Stimulated activated naive B cell treated with anti-CD40 and anti-IgM and Interleukin-4, amounts not matched to agents 10 μg/mL and 1 μg/mL and 100 μg/mL, for 72 hours (primary cell): ENCODE data around the gene KCTD13.
"Not testable (repeated sequence)": the region's sequence is repeated elsewhere in the genome, so short reads cannot be mapped to it uniquely, and the experiment has no call there.

Source experiments
- ATAC-seq, 2 donors: fragments of 150-1000 bp; cut with Tn5 transposase; replicated peaks; 2 replicates each; pipeline ENCODE4 v1.10.0; 2021; ENCODE audit warnings: moderate library complexity in 1 of 2
- DNase-seq: peaks from one replicate; pipeline ENCODE4 v3.0.0; 2021
- H3K27ac Mint-ChIP-seq: one replicate; pipeline ENCODE4 v1.8.0; 2022; ENCODE audit warnings: mild to moderate bottlenecking, mixed read lengths
- H3K27me3 Mint-ChIP-seq, 2 donors: one replicate each; pipeline ENCODE4 v1.8.0; 2022; ENCODE audit warnings: mixed read lengths in 2 of 2
- H3K36me3 Mint-ChIP-seq, 2 donors: one replicate each; pipeline ENCODE4 v1.8.0; 2022; ENCODE audit warnings: mixed read lengths in 2 of 2, mild to moderate bottlenecking in 1 of 2
- H3K4me1 Mint-ChIP-seq, 2 donors: one replicate each; pipeline ENCODE4 v1.8.0; 2022; ENCODE audit warnings: mixed read lengths in 2 of 2, mild to moderate bottlenecking in 1 of 2
- H3K4me3 Mint-ChIP-seq, 2 donors: one replicate each; pipeline ENCODE4 v1.8.0; 2022; ENCODE audit warnings: mild to moderate bottlenecking in 2 of 2, mixed read lengths in 2 of 2, moderate library complexity in 1 of 2
- H3K9me3 Mint-ChIP-seq, 2 donors: one replicate each; pipeline ENCODE4 v1.8.0; 2022; ENCODE audit warnings: mixed read lengths in 2 of 2, mild to moderate bottlenecking in 1 of 2

The KCTD13 gene

DNA sequence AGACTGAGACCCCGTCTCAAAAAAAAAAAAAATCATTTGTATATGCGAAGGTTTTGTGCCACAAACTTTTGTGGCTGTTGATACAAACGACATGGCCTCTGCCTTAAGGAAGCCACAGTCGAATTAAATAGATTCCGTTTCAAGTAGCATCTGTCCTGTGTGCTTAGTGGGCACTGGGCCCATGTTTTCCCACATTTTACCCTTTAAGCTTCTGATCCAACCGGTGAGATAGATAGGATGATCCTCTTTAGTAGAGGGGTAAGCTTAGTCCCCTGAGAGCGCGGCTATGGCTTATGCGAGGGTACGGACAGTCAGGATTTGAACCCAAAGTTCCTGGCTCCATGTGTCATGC lies 35.1 kb upstream of the KCTD13 start:
- H3K9me3 Mint-ChIP-seq = no peaks in the 10 kb centered on the region
- peak overlapping the region; percentile 84 to 91 for H3K4me3 Mint-ChIP-seq
- peaks cover 11 to 18% of the 10 kb centered on the region in 2 donors for H3K4me1 Mint-ChIP-seq
- ATAC-seq = no peak
- no peaks in the 10 kb centered on the region for H3K27me3 Mint-ChIP-seq
- peaks cover 1 to 5% of the 10 kb centered on the region in 2 donors for H3K36me3 Mint-ChIP-seq
- DNase-seq = no peak
- H3K27ac Mint-ChIP-seq = no peak overlapping the region

DNA sequence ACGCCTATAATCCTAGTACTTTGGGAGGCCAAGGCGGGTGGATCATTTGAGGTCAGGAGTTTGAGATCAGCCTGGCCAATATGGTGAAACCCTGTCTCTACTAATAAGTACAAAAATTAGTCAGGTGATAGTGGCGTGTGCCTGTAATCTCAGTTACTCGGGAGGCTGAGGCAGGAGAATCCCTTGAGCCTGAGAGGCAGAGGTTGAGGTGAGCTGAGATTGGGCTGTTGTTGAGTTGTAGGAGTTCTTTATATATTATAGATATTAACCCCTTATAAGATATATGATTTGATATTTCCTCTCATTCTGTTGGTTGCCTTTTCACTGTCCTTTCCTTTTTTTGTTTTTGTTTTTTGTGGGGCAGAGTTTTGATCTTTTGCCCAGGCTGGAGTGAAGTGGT lies 33.8 kb upstream of the KCTD13 start:
- not testable (repeated sequence) for H3K4me3 Mint-ChIP-seq, H3K27me3 Mint-ChIP-seq, H3K27ac Mint-ChIP-seq, DNase-seq, H3K36me3 Mint-ChIP-seq, H3K9me3 Mint-ChIP-seq, ATAC-seq
- peaks cover 10 to 18% of the 10 kb centered on the region in 2 donors for H3K4me1 Mint-ChIP-seq

- H3K27ac Mint-ChIP-seq = peak overlapping the region; percentile 31
- no peak overlapping the region for H3K4me3 Mint-ChIP-seq
- H3K4me1 Mint-ChIP-seq = peaks cover 10 to 18% of the 10 kb centered on the region in 2 donors
- no peaks in the 10 kb centered on the region for H3K27me3 Mint-ChIP-seq
- no peaks in the 10 kb centered on the region for H3K9me3 Mint-ChIP-seq
- ATAC-seq (no peak), DNase-seq (no peak)
- no peaks in the 10 kb centered on the region for H3K36me3 Mint-ChIP-seq
Observed at GRCh38 chr16:29959293-29959692, 33.3 kb upstream of the KCTD13 start.

DNA sequence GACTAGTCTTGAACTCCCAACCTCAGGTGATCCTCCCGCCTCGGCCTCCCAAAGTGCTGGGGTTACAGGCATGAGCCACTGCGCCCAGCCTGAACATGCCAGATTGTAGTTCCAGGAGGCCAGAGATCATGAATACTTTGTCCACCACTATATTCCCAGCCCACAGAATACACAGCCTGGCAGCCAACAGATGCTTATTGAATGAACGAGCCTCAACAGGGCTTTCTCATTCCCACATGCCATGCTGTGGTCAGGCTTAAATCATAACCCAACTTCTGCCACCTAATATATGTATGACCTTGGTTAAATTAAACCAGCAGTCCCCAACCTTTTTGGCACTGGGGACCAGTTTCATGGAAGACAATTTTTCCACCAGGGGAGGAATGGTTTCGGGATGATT lies 32.7 kb upstream of the KCTD13 start:
- Mint-ChIP-seq H3K36me3 (no peaks in the 10 kb centered on the region), H3K4me3 (no peak overlapping the region), H3K27ac (no peak overlapping the region), H3K27me3 (no peaks in the 10 kb centered on the region), H3K9me3 (no peaks in the 10 kb centered on the region), H3K4me1 (peaks cover 10 to 18% of the 10 kb centered on the region in 2 donors)
- DNase-seq (no peak), ATAC-seq (no peak)

DNA sequence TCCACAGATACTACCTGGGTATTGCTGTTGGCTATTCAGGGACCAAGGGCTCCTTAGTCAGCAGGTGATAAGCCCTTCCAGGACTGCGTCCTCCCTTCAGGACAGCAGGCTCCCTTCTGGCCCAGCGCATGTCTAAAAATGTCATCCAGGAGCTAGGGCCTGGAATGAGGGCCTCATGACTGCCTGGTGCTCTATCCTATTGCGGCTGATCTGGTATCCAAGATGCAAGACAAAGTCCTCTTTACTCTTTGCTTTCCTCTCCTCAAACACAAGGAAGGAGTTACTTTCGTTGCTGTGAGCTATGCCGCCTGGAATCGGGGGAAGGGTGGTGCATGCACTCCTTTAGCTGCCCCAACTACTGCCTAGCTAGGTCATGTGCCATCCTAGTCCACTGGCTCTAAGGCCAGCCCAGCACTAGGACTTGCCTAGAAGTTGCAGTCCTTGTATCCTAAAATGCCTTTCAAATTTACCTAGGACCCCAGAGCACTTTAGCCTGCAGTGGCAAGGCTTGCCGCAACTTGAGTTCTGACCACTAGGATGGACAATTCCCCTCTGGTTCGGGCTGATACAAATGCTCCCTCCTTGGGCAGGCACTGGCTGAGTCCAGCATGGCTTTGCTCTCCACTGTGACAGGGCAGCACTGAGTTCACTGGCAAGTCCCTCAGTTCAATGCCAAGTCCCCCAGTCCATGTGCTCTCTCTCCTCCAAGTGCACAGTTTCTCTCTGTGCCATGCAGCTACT lies 25.8 kb upstream of the KCTD13 start:
- H3K9me3 Mint-ChIP-seq = peaks cover 7% of the 10 kb centered on the region in 2 donors
- no peak overlapping the region for H3K27ac Mint-ChIP-seq
- no peaks in the 10 kb centered on the region for H3K36me3 Mint-ChIP-seq
- no peak overlapping the region for H3K4me3 Mint-ChIP-seq
- H3K27me3 Mint-ChIP-seq = peaks cover 0 to 10% of the 10 kb centered on the region in 2 donors
- H3K4me1 Mint-ChIP-seq = no peaks in the 10 kb centered on the region
- ATAC-seq = no peak
- DNase-seq = no peak

- DNase-seq = no peak
- H3K4me3 Mint-ChIP-seq = no peak overlapping the region
- no peaks in the 10 kb centered on the region for H3K4me1 Mint-ChIP-seq
- peaks cover 0 to 10% of the 10 kb centered on the region in 2 donors for H3K27me3 Mint-ChIP-seq
- ATAC-seq = no peak
- peaks cover 7% of the 10 kb centered on the region in 2 donors for H3K9me3 Mint-ChIP-seq
- H3K27ac Mint-ChIP-seq = no peak overlapping the region
- no peaks in the 10 kb centered on the region for H3K36me3 Mint-ChIP-seq
Observed at GRCh38 chr16:29950806-29951461, 24.9 kb upstream of the KCTD13 start.

- Mint-ChIP-seq H3K4me3 (no peak overlapping the region), H3K9me3 (peaks cover 7% of the 10 kb centered on the region in 2 donors), H3K36me3 (no peaks in the 10 kb centered on the region), H3K27me3 (peaks cover 0 to 10% of the 10 kb centered on the region in 2 donors), H3K4me1 (no peaks in the 10 kb centered on the region), H3K27ac (no peak overlapping the region)
- DNase-seq (no peak), ATAC-seq (no peak)
Observed at GRCh38 chr16:29947897-29948296, 21.9 kb upstream of the KCTD13 start.

GRCh38 chr16:29943846-29944799 lies 18.1 kb upstream of the KCTD13 start:
- no peak for DNase-seq
- Mint-ChIP-seq H3K4me3 (no peak overlapping the region), H3K4me1 (no peaks in the 10 kb centered on the region), H3K9me3 (no peaks in the 10 kb centered on the region), H3K36me3 (no peaks in the 10 kb centered on the region), H3K27me3 (peaks cover 11 to 30% of the 10 kb centered on the region in 2 donors), H3K27ac (no peak overlapping the region)
- no peak for ATAC-seq

- Mint-ChIP-seq H3K36me3 (no peaks in the 10 kb centered on the region), H3K27me3 (peaks cover 11 to 37% of the 10 kb centered on the region in 2 donors), H3K27ac (no peak overlapping the region), H3K4me1 (no peaks in the 10 kb centered on the region), H3K4me3 (no peak overlapping the region), H3K9me3 (no peaks in the 10 kb centered on the region)
- no peak for ATAC-seq
- DNase-seq = no peak
Observed at GRCh38 chr16:29940656-29941055, 14.6 kb upstream of the KCTD13 start.

DNA sequence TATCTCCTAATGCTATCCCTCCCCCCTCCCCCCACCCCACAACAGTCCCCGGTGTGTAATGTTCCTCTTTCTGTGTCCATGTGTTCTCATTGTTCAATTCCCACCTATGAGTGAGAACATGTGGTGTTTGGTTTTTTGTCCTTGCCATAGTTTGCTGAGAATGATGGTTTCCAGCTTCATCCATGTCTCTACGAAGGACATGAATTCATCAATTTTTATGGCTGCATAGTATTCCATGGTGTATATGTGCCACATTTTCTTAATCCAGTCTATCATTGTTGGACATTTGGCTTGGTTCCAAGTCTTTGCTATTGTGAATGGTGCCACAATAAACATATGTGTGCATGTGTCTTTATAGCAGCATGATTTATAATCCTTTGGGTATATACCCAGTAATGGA lies 5.7 kb upstream of the KCTD13 start:
- not testable (repeated sequence) for H3K9me3 Mint-ChIP-seq, H3K36me3 Mint-ChIP-seq, H3K4me3 Mint-ChIP-seq, H3K27ac Mint-ChIP-seq, ATAC-seq, DNase-seq, H3K27me3 Mint-ChIP-seq
- peaks cover 10 to 11% of the 10 kb centered on the region in 2 donors for H3K4me1 Mint-ChIP-seq

- H3K9me3 Mint-ChIP-seq = no peaks in the 10 kb centered on the region
- H3K4me3 Mint-ChIP-seq = peak overlapping the region; percentile 89 to 92
- ATAC-seq (no peak), DNase-seq (no peak)
- peaks cover 8 to 18% of the 10 kb centered on the region in 2 donors for H3K36me3 Mint-ChIP-seq
- H3K4me1 Mint-ChIP-seq = peaks cover 22 to 44% of the 10 kb centered on the region in 2 donors
- peak overlapping the region; percentile 65 for H3K27ac Mint-ChIP-seq
- no peaks in the 10 kb centered on the region for H3K27me3 Mint-ChIP-seq
Observed at GRCh38 chr16:29927070-29927905, 1.3 kb upstream of the KCTD13 start.

DNA sequence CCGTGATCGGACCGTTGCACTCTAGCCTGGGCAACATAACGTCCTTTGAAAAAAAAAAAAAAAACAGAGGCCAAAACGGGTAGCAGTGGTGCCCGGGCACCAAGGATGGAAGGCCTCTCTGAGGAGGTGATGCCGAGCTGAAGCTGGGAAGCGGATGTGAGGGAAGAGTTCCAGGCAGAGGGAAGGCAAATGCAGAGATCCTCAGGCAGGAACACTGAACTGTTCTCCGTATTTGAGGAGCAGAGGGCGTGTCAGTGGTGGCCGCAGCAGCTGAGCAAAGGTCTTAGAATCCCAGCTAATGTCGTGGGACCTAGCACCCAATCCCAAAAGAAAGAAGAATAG lies 656 bp upstream of the KCTD13 start:
- Mint-ChIP-seq H3K27me3 (no peaks in the 10 kb centered on the region), H3K4me3 (peak overlapping the region; percentile 89 to 92), H3K27ac (peak overlapping the region; percentile 99), H3K9me3 (no peaks in the 10 kb centered on the region), H3K36me3 (peaks cover 8 to 18% of the 10 kb centered on the region in 2 donors), H3K4me1 (peaks cover 22 to 44% of the 10 kb centered on the region in 2 donors)
- ATAC-seq = no peak
- no peak for DNase-seq

- no peaks in the 10 kb centered on the region for H3K27me3 Mint-ChIP-seq
- peaks cover 20 to 29% of the 10 kb centered on the region in 2 donors for H3K36me3 Mint-ChIP-seq
- no peaks in the 10 kb centered on the region for H3K9me3 Mint-ChIP-seq
- peak overlapping the region; percentile 93 for H3K27ac Mint-ChIP-seq
- peaks cover 30 to 55% of the 10 kb centered on the region in 2 donors for H3K4me1 Mint-ChIP-seq
- H3K4me3 Mint-ChIP-seq = peak overlapping the region; percentile 89 to 92
- ATAC-seq = peak; percentile 5 to 10
- no peak for DNase-seq
Observed at GRCh38 chr16:29925105-29925756, 795 bp downstream of the KCTD13 start.
